ENCODE results near the gene IL6. TPM values are rescaled to one million over a fixed set of nuclear protein-coding genes. Genes with fewer than 3 reads are reported as not detected.

The IL6 gene
- total and polyA plus RNA-seq, 2 of the 8 experiments (the other 6 are each of a cell fraction or from before 2014, with no cell fraction given) = 0.12 to 0.41 TPM

DNA sequence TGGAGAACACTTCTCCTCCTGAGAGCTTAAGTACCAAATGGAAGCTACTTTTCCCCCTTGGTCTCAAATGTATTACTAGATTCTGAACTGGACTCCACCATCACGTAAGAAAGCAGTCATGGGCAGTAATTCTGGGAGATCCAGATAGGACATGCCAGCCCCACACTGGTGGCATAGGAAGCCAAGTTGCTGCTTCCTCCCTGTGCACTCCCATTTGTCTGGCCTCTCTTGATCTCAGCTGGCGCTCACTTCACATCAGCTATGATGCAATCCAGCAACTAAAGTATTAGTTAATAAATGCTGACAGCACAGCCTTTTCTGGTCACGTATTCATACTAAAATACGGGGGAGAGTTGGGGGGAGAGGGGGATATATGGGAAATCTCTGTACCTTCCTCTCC is 3.4 kb upstream of the IL6 start:
- Histone ChIP-seq H3K23me2 (ENCODE audit: low read depth, low read length) (no peaks in the 10 kb centered on the region), H2BK5ac (ENCODE audit: low read depth, low read length) (no peak overlapping the region), H2AK5ac (ENCODE audit: low read depth, low read length) (no peak overlapping the region), H2AFZ (ENCODE audit: low read length) (no peak overlapping the region), H2BK20ac (ENCODE audit: low read length) (no peak overlapping the region; the same call in 1 of the 2 replicates), H3K9ac (replicated peaks in 1 of 4; ENCODE audit: extremely low read depth in 1 of 4, low read depth in 3 of 4, low read length in 3 of 4) (no peak overlapping the region), H4K8ac (ENCODE audit: extremely low read depth, insufficient read depth, low read length) (no peak overlapping the region; the same call in 1 of the 2 replicates), H3K27me3 (replicated peaks in 1 of 4; ENCODE audit: control insufficient read depth in 3 of 4, extremely low read depth in 1 of 4, insufficient read depth in 3 of 4, low read length in 3 of 4) (peaks cover 0 to 3% (median 0%) of the 10 kb centered on the region in 4 experiments; a peak in 2 of 7 replicates), H3K4ac (replicated peaks; ENCODE audit: insufficient read length, low read depth, low read length) (no peak overlapping the region), H4K91ac (replicated peaks; ENCODE audit: insufficient read length, low read length) (no peak overlapping the region), H2BK12ac (ENCODE audit: low read depth, low read length) (peak overlapping the region; percentile 34; the same call in 1 of the 2 replicates), H4K20me1 (replicated peaks in 1 of 2; ENCODE audit: control insufficient read depth in 1 of 2, insufficient read depth in 2 of 2, low read length in 2 of 2) (no peaks in the 10 kb centered on the region), H3K27ac (ENCODE audit: low read depth, low read length) (no peak overlapping the region), H3K23ac (ENCODE audit: insufficient read length) (no peak overlapping the region), H3K79me1 (ENCODE audit: low read depth, low read length) (no peaks in the 10 kb centered on the region), H3K4me1 (replicated peaks in 1 of 4; ENCODE audit: control insufficient read depth in 3 of 4, insufficient read depth in 4 of 4, low read length in 3 of 4) (peaks cover 4 to 11% (median 5%) of the 10 kb centered on the region in 4 experiments), H3K18ac (ENCODE audit: extremely low read depth, low read length) (no peak overlapping the region), H4K5ac (ENCODE audit: insufficient read length, low read depth, low read length) (no peak overlapping the region), H3K56ac (replicated peaks; ENCODE audit: insufficient read length, low read depth, low read length) (no peak overlapping the region), H3K14ac (ENCODE audit: insufficient read length) (no peak overlapping the region), H3K36me3 (ENCODE audit: control insufficient read depth in 2 of 4, insufficient read depth in 4 of 4, low read length in 3 of 4) (no peaks in the 10 kb centered on the region), H3K4me3 (ENCODE audit: extremely low read depth in 1 of 4, insufficient read depth in 2 of 4, low read depth in 3 of 4, low read length in 4 of 4) (no peak overlapping the region), H3K79me2 (ENCODE audit: control insufficient read depth in 1 of 2, insufficient read depth in 2 of 2, low read length in 2 of 2) (no peaks in the 10 kb centered on the region), H3K4me2 (ENCODE audit: insufficient read depth in 1 of 2, low read depth in 2 of 2, low read length in 2 of 2) (no peak overlapping the region), H2BK120ac (replicated peaks; ENCODE audit: low read depth, low read length) (no peak overlapping the region), H2BK15ac (ENCODE audit: low read length) (no peak overlapping the region), H3K9me3 (ENCODE audit: insufficient read depth in 2 of 2, low read depth in 1 of 2, low read length in 1 of 2) (no peaks in the 10 kb centered on the region)
- POLR2A ChIA-PET (ENCODE audit: partially characterized antibody) = interaction anchor here (0.6 to 6.1 kb wide), 3 partner anchors 15 to 162 kb away, joined by 3 to 52 read pairs (median 10); no protein-coding TSS in a partner anchor
- WGBS, 2 experiments (ENCODE audit: extremely low coverage in 1 of 2, insufficient coverage in 1 of 2, insufficient read length in 1 of 2, insufficient replicate concordance in 2 of 2, low coverage in 1 of 2, low lambda C conversion rate in 2 of 2, missing lambda C conversion rate in 1 of 2) = 93% methylated on average over 4 of the region's 4 CpGs; no CpG with 5 or more reads in 1 of the 2 experiments
- FAIRE-seq (no peak), DNase-seq (ENCODE audit: low read depth in 1 of 2, low spot score in 2 of 2) (no peak)
- CTCF ChIA-PET (ENCODE audit: partially characterized antibody) = interaction anchor here (0.8 to 16.8 kb wide), 20 partner anchors 7 to 332 kb away, joined by 3 to 385 read pairs (median 10); no protein-coding TSS in a partner anchor
- TF ChIP-seq KDM5A (IDR thresholded peaks at IDR 0.05; ENCODE audit: low read length) (no peak), SIX5 (IDR thresholded peaks at IDR 0.05; ENCODE audit: low read depth, low read length) (no peak), GTF2F1 (IDR thresholded peaks at IDR 0.05; ENCODE audit: borderline replicate concordance, low read depth, low read length) (no peak), TAF7 (optimal IDR thresholded peaks at IDR 0.05; ENCODE audit: borderline replicate concordance, low read depth, low read length) (no peak), TBP (IDR thresholded peaks at IDR 0.05; ENCODE audit: low read depth, low read length) (no peak), POU5F1 (IDR thresholded peaks at IDR 0.05; ENCODE audit: low read depth, low read length) (no peak), EZH2 (IDR thresholded peaks at IDR 0.05; ENCODE audit: low read depth, low read length, severe bottlenecking) (no peak), MAFK (IDR thresholded peaks at IDR 0.05; ENCODE audit: low read depth, low read length) (no peak), ZNF274 (IDR thresholded peaks at IDR 0.05; ENCODE audit: borderline replicate concordance, extremely low read depth, low read length) (no peak), NANOG (IDR thresholded peaks at IDR 0.05; ENCODE audit: insufficient read depth, low read depth, low read length, poor library complexity, severe bottlenecking) (no peak)
- TF ChIP-seq, protein P1, sequence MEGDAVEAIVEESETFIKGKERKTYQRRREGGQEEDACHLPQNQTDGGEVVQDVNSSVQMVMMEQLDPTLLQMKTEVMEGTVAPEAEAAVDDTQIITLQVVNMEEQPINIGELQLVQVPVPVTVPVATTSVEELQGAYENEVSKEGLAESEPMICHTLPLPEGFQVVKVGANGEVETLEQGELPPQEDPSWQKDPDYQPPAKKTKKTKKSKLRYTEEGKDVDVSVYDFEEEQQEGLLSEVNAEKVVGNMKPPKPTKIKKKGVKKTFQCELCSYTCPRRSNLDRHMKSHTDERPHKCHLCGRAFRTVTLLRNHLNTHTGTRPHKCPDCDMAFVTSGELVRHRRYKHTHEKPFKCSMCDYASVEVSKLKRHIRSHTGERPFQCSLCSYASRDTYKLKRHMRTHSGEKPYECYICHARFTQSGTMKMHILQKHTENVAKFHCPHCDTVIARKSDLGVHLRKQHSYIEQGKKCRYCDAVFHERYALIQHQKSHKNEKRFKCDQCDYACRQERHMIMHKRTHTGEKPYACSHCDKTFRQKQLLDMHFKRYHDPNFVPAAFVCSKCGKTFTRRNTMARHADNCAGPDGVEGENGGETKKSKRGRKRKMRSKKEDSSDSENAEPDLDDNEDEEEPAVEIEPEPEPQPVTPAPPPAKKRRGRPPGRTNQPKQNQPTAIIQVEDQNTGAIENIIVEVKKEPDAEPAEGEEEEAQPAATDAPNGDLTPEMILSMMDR (IDR thresholded peaks at IDR 0.05; ENCODE audit: control extremely low read depth in 1 of 3, insufficient read depth in 1 of 3, low read depth in 1 of 3, low read length in 3 of 3) = no peak
